Adrenal gland (tissue), 12 donors: ENCODE measurements around the gene POLR2J. TPM values are rescaled to one million over a fixed set of nuclear protein-coding genes. Genes with fewer than 3 reads are reported as not detected.
"Not testable (repeated sequence)": the region's sequence is repeated elsewhere in the genome, so short reads cannot be mapped to it uniquely, and the experiment has no call there.

Experiments used
- DNase-seq, 7 donors: peaks; one replicate each; pipeline ENCODE4 v3.0.0-alpha.2; 2019 to 2020
- H3K27ac ChIP-seq, 5 donors: fragments of 200-600 bp; sonication (generic) in 4 of 5; 1 replicate in 3 of 5; 2 replicates in 2 of 5; pipeline versions ENCODE4 v1.5.1 to v1.8.0; 2016 to 2020; ENCODE audit warnings: mild to moderate bottlenecking in 1 of 5
- H3K27me3 ChIP-seq: fragments of 200-600 bp; 2 replicates; pipeline ENCODE4 v1.8.0; 2021
- H3K36me3 ChIP-seq, 2 donors: fragments of 200-600 bp; replicated peaks in 1 of 2; 1 replicate in 1 of 2; 2 replicates in 1 of 2; pipeline versions ENCODE4 v1.5.1 to v1.8.0; 2018 to 2022
- H3K4me1 ChIP-seq, 2 donors: fragments of 200-600 bp; replicated peaks in 1 of 2; 1 replicate in 1 of 2; 2 replicates in 1 of 2; pipeline versions ENCODE4 v1.5.1 to v1.8.0; 2018 to 2021
- H3K4me3 ChIP-seq, 4 donors: fragments of 200-600 bp; sonication (generic) in 3 of 4; one replicate each; pipeline ENCODE4 v1.5.1; 2016 to 2018
- H3K9me3 ChIP-seq, 3 donors: fragments of 200-600 bp; sonication (generic) in 1 of 3; replicated peaks in 1 of 3; 1 replicate in 2 of 3; 2 replicates in 1 of 3; pipeline versions ENCODE4 v1.5.1 to v1.8.0; 2016 to 2021
- CTCF ChIP-seq, 6 experiments: fragments of 450-650 bp in 4 of 6; fragments of 200-600 bp in 2 of 6; sonication (generic) in 1 of 6; IDR thresholded peaks; 1 replicate in 5 of 6; 2 replicates in 1 of 6; pipeline versions ENCODE4 v1.5.1 to v1.8.0; 2016 to 2021; ENCODE audit warnings: antibody characterized with exemption in 6 of 6, mild to moderate bottlenecking in 2 of 6, moderate library complexity in 1 of 6
- POLR2A ChIP-seq, 2 donors: fragments of 450-650 bp; IDR thresholded peaks; one replicate each; pipeline ENCODE4 v1.6.1; 2017; ENCODE audit warnings: antibody characterized with exemption in 2 of 2, mild to moderate bottlenecking in 2 of 2, moderate library complexity in 1 of 2
- WGBS, 4 donors: extraction: QIAGEN DNeasy Blood & Tissue Kit in 2 of 4; methylation state at CpG; one replicate each; pipeline versions ENCODE4 v1.1.5 to v1.1.7; 2013 to 2017; 5-methylcytosine and 5-hydroxymethylcytosine counted together
- intact Hi-C, 2 donors: fragments of 100-400 bp; cut with DNase I; formaldehyde crosslinking; loops; one replicate each; pipeline versions ENCODE4 v1.14.1 to v1.15.0; 2022 to 2023
- polyA plus RNA-seq, 3 donors: library from polyadenylated mRNA; stranded (reverse); fragments of 200-250 nt in 2 of 3; fragments of 350-450 nt in 1 of 3; fragmentation: Illumina TruSeq in 1 of 3; extraction: RNeasy Lipid Tissue Mini Kit (QIAGEN cat#74804) in 1 of 3; gene quantifications; one replicate each; pipeline ENCODE4 v1.2.3, GENCODE V29; 2013 to 2014
- total RNA-seq, 9 donors: library from RNA; depleted of rRNA in 4 of 9; stranded (reverse); fragments of >200 nt in 4 of 9; fragments of 120-200 nt in 1 of 9; fragmentation: NEBNext Ultra II Directional in 1 of 9; extraction: Animal tissue kit (Norgen Biotek cat#: 25700) in 1 of 9; gene quantifications; one replicate each; pipeline versions ENCODE4 v1.1.0 to v1.2.4, GENCODE V29; 2013 to 2023
- donor health status: healthy with polysubstance abuse.
- donor health status: Bipolar disorder and iron deficiency.
- donor health status: DM: yes; HTN: yes; CAD: no.
- donor health status: DM: no; HTN: no; CAD: no.
- donor health status: DM: no; HTN: no; CAD: no.
- donor health status: DM: yes; HTN: yes; CAD: no.

The POLR2J gene
- total and polyA plus RNA-seq, 12 donors = 15.0 to 295 (median 58.6) TPM

- H3K4me3 ChIP-seq, H3K9me3 ChIP-seq, H3K27ac ChIP-seq, intact Hi-C loops, H3K27me3 ChIP-seq, H3K4me1 ChIP-seq, H3K36me3 ChIP-seq: not testable (repeated sequence)
- DNase-seq = peak; percentile 38 to 79 (median 64)
- TF ChIP-seq CTCF (IDR thresholded peaks at IDR 0.05) = peak in 5 of 6 experiments; percentile 21 to 62 (median 51)
- 2 to 11% (median 3%) methylated on average over 5 to 8 of the region's 11 CpGs for WGBS, 4 donors
These were observed 1.4 kb upstream of the POLR2J start for GRCh38 chr7:102479982-102480637.

- H3K9me3 ChIP-seq, H3K4me1 ChIP-seq, DNase-seq, H3K36me3 ChIP-seq, H3K27ac ChIP-seq, intact Hi-C loops, H3K4me3 ChIP-seq, H3K27me3 ChIP-seq: not testable (repeated sequence)
- 0% methylated on average over 2 of the region's 10 CpGs; no CpG with 5 or more reads in 2 of the 4 donors for WGBS, 4 donors
These were observed 475 bp upstream of the POLR2J start for GRCh38 chr7:102479209-102479584.

GRCh38 chr7:102474736-102475435 lies 3.8 kb downstream of the POLR2J start:
- H3K27me3 ChIP-seq, H3K9me3 ChIP-seq, H3K4me3 ChIP-seq, H3K4me1 ChIP-seq, intact Hi-C loops: not testable (repeated sequence)
- 78 to 90% (median 80%) methylated on average over 1 to 9 of the region's 19 CpGs for WGBS, 4 donors
- H3K36me3 ChIP-seq = peaks cover 0 to 22% of the 10 kb centered on the region in 2 donors
- peak overlapping the region in 1 of 5 donors; percentile 22 for H3K27ac ChIP-seq
- DNase-seq = peak in 6 of 7 donors; percentile 10 to 49 (median 35)

- intact Hi-C loops, H3K4me1 ChIP-seq, H3K27ac ChIP-seq, H3K27me3 ChIP-seq, H3K4me3 ChIP-seq, H3K9me3 ChIP-seq: not testable (repeated sequence)
- 85 to 88% methylated on average over 8 to 9 of the region's 14 CpGs; no CpG with 5 or more reads in 2 of the 4 donors for WGBS, 4 donors
- H3K36me3 ChIP-seq = peaks cover 0 to 22% of the 10 kb centered on the region in 2 donors
- peak in 5 of 7 donors; percentile 0 to 39 (median 5) for DNase-seq
These were observed 4.6 kb downstream of the POLR2J start for GRCh38 chr7:102474116-102474515.

- H3K27ac ChIP-seq = no peak overlapping the region
- peaks cover 8 to 11% of the 10 kb centered on the region in 2 donors for H3K4me1 ChIP-seq
- H3K36me3 ChIP-seq = peaks cover 0 to 22% of the 10 kb centered on the region in 2 donors
- no peak overlapping the region for H3K4me3 ChIP-seq
- DNase-seq = peak in 5 of 7 donors; percentile 5 to 50 (median 30)
- WGBS, 4 donors = 79 to 91% (median 84%) methylated on average over 14 to 23 of the region's 23 CpGs
- no peak for TF ChIP-seq CTCF (IDR thresholded peaks at IDR 0.05)
- no peak for TF ChIP-seq POLR2A (IDR thresholded peaks at IDR 0.05)
- H3K9me3 ChIP-seq = no peaks in the 10 kb centered on the region
- intact Hi-C loops = no loop called here
- H3K27me3 ChIP-seq = no peaks in the 10 kb centered on the region
These were observed 5.3 kb downstream of the POLR2J start for GRCh38 chr7:102473271-102473991.
